Measurements from ENCODE around the gene PLCH1.

GRCh38 chr3:155326901-155327300 lies 418.0 kb downstream of the PLCH1 start:
- TF ChIP-seq BHLHE40 (IDR thresholded peaks at IDR 0.05; ENCODE audit: borderline replicate concordance), result no peak
- no peak for TF ChIP-seq ZNF384 (IDR thresholded peaks at IDR 0.05)
- TF ChIP-seq ELF4 (IDR thresholded peaks at IDR 0.05), result no peak
- TF ChIP-seq FOXM1 (IDR thresholded peaks at IDR 0.05; ENCODE audit: borderline replicate concordance), result no peak
- no peak for TF ChIP-seq FOXA1 (IDR thresholded peaks at IDR 0.05)
- no peak for TF ChIP-seq HDGF (IDR thresholded peaks at IDR 0.05; ENCODE audit: borderline replicate concordance)
- TF ChIP-seq LEF1 (IDR thresholded peaks at IDR 0.05; ENCODE audit: borderline replicate concordance), result no peak
- no peak for TF ChIP-seq L3MBTL2 (conservative IDR thresholded peaks at IDR 0.05)
- no peak for TF ChIP-seq FOXK2 (IDR thresholded peaks at IDR 0.05)
- TF ChIP-seq SUZ12 (IDR thresholded peaks at IDR 0.05), result no peak
- TF ChIP-seq PKNOX1 (IDR thresholded peaks at IDR 0.05), result no peak
- no peak for TF ChIP-seq SP1 (IDR thresholded peaks at IDR 0.05)
- TF ChIP-seq NFRKB (IDR thresholded peaks at IDR 0.05), result no peak
- TF ChIP-seq TARDBP (IDR thresholded peaks at IDR 0.05), result no peak
